ENCODE results near the gene RAD51B.

Gene RAD51B

DNA sequence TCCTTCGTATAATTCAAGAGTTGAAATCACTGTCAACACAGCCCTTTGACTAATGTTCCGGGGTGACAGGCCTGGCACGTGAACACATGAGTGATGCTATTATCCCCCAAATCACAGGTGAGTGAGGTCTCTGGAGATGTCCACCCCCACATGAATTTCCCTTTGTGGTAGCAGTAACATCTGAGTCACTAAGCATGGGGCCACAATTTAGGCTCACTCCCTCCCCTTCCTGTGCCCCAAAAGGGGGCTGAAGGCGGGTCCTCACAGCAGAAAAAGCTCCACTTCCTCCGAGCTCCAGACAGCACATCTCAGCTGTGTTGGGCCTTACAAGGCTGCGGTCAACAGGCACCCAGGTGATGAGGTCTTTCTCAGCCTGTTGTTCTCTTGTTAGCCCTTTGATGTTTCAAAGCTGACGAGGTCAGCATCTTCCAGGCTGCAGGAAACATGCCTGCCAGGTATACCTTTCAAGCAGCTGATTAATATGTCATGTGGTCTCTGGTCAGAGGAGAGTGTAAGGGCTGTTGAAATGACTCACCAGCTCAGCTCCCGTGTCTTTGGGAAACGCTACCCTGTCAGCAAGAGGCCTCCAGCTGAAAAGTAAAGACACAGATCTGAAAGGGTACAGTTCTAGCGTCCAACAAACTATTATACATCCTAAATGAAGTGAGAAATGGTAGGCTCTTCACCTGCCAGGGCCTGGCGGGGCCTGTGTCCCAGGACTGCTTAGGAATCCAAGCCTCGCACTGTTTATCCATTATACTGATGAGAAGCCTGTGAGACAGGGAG is 866.0 kb downstream of the RAD51B start:
- TF ChIP-seq, protein P1, sequence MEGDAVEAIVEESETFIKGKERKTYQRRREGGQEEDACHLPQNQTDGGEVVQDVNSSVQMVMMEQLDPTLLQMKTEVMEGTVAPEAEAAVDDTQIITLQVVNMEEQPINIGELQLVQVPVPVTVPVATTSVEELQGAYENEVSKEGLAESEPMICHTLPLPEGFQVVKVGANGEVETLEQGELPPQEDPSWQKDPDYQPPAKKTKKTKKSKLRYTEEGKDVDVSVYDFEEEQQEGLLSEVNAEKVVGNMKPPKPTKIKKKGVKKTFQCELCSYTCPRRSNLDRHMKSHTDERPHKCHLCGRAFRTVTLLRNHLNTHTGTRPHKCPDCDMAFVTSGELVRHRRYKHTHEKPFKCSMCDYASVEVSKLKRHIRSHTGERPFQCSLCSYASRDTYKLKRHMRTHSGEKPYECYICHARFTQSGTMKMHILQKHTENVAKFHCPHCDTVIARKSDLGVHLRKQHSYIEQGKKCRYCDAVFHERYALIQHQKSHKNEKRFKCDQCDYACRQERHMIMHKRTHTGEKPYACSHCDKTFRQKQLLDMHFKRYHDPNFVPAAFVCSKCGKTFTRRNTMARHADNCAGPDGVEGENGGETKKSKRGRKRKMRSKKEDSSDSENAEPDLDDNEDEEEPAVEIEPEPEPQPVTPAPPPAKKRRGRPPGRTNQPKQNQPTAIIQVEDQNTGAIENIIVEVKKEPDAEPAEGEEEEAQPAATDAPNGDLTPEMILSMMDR (IDR thresholded peaks at IDR 0.05) = no peak

DNA sequence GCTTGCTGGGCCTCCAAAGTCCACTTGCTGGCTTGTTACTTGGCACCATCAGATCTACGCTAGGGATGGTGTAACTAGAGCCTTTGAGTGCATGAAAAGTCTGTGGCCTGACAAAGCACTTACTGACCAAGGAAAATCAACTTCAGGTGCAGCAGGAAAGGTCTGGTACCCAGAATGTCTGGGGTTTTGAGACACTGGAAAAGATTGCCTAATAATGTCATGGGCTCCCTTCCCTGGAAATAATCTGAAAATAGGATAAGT is 866.6 kb downstream of the RAD51B start:
- TF ChIP-seq, protein P1 (IDR thresholded peaks at IDR 0.05) = no peak

DNA sequence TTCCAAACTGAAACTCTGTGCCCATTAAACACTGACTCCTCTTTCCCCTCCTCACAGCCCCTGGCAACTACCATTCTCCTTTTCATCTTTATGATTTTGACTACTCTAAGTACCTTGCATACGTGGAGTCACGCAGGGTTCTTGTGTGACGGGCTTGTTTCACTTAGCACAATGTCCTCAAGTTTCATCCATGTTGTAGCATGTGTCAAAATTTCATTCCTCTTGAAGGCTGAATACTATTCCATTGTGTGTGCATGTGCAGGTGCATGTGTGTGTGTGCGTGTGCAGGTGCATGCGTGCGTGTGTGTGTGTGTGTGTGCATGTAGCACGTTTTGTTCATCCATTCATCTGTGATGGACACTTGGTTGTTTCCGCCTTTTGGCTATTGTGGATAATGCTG is 867.1 kb downstream of the RAD51B start:
- TF ChIP-seq, protein P1 (IDR thresholded peaks at IDR 0.05) = no peak

DNA sequence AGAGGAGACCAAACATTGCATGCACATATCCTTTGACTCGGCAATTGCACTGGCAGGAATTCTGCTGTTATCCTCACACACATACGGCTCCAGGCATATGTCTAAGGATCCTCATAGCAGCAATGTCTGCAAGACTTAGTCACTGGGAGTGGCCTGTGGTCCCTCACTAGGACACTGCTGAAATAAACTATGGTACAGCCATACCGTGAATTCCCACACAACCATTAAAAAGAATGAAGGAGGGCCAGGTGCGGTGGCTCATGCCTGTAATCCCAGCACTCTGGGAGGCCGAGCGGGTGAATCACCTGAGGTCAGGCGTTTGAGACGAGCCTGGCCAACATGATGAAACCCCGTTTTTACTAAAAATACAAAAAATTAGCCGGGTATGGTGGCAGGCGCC is 868.2 kb downstream of the RAD51B start:
- TF ChIP-seq, protein P1 (IDR thresholded peaks at IDR 0.05) = no peak

DNA sequence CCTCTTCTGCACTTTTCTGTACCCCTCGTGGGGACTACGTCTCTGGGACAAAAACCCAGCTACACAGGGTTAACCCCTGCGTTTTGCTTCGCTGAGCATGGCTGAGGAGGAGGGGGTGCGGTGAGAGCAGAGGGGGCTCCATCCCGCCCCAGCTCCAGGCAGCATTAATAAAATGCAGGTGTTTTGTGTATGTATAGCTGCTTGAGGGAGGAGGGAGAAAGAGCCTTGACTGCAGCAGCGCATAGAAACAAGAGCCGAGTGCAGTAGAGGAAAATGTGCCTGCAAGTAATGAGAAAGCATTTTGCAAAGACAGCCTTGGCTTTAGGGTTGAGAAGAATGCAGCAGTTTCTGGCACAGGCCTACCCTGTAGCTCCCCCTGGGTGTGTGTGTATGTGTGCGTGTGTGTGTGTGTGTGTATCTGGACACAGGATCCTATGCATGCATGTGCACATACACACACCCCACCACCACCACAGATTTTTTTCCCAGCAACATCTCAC is 869.3 kb downstream of the RAD51B start:
- TF ChIP-seq, protein P1 (IDR thresholded peaks at IDR 0.05) = no peak

DNA sequence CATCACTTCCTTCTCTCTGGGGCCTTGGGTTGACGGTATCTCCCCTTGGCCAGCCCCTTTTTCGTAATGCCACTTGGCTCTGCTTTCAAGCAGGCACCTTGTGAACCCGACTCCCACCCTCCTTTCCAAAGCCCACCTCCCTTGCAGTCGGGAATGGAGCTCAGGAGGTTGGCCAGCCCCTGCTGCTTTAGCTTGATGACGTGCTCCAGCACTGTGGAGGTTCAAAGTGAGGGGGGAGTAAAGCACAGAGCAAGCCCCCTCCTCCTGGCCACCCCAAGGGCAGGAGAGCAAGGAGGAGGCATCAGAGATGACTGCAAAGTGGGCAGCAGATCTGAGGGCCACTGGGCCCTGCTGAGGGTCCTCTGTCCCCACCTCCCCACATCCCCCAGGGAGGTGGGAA is 869.9 kb downstream of the RAD51B start:
- TF ChIP-seq, protein P1 (IDR thresholded peaks at IDR 0.05) = no peak

DNA sequence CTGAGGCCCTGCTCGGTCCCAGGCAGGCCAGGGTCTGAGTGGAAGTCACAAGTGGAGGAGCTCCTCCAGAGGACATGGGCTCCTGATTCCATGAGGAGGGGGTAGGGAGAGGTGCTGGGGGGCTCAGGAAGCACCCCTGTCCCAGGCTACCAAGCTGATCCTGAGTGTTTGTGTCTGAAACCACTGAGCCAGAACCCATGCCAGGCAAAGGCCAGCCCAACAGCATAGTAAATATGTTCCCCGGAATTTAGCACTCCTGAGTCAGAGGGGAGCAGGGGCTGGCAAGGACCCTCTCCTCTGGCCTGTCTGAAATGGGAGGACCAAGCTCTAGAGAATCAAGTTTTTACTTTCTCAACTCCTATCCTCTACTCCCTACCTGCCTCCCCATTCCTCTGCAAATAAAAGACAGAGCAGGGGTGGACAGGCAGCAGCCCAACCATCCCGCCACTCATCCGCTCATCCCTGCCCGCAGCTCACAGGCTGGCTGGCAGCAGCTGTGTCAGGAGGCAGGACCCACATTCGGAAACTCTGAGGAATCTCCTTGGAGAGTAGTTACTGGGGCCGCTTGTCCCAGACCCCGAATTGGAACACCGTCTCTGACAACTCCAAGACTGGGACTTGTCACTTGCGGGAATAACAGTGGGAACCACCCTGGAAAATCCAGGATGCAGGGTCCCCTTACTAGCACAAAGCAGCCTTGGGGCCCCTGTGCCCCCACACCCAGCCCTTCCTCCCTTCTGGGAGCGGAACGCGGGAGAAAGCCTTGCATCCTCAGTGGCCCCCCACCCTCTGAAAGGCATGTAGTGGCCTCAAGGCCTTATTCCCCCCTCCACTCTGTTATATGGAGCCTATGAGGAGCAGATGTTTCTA is 870.7 kb downstream of the RAD51B start:
- TF ChIP-seq, protein P1 (IDR thresholded peaks at IDR 0.05) = no peak
